HPDE6-E6E7 (cell line): Measurements from ENCODE around the gene MARVELD1.

Source experiments
- DNase-seq: peaks from one replicate; pipeline ENCODE4 v3.0.0; 2011; ENCODE audit warnings: missing footprints; ENCODE audit errors: extremely low spot score

Gene MARVELD1

GRCh38 chr10:97721871-97722780 is 8.6 kb downstream of the MARVELD1 start:
- no peak for DNase-seq

GRCh38 chr10:97723001-97723400 is 9.5 kb downstream of the MARVELD1 start:
- no peak for DNase-seq

GRCh38 chr10:97724341-97724941 is 10.9 kb downstream of the MARVELD1 start:
- DNase-seq = no peak

- DNase-seq = no peak
Measured at GRCh38 chr10:97726636-97727178, 13.2 kb downstream of the MARVELD1 start.

GRCh38 chr10:97729014-97729413 is 15.5 kb downstream of the MARVELD1 start:
- no peak for DNase-seq

GRCh38 chr10:97731346-97732051 is 18.0 kb downstream of the MARVELD1 start:
- no peak for DNase-seq

- DNase-seq = no peak
Measured at GRCh38 chr10:97732052-97732359, 18.5 kb downstream of the MARVELD1 start.

GRCh38 chr10:97733256-97733655 is 19.7 kb downstream of the MARVELD1 start:
- no peak for DNase-seq

- no peak for DNase-seq
Measured at GRCh38 chr10:97734021-97734420, 20.5 kb downstream of the MARVELD1 start.

- DNase-seq = no peak
Measured at GRCh38 chr10:97736403-97736901, 22.9 kb downstream of the MARVELD1 start.

GRCh38 chr10:97736902-97737769 is 23.6 kb downstream of the MARVELD1 start, which contains the start of gene ZFYVE27:
ZFYVE27 (plus strand) TSS chr10:97737128; CDS start chr10:97738478, 1,350 bp downstream.
- peak; percentile 97 for DNase-seq

- no peak for DNase-seq
Measured at GRCh38 chr10:97737770-97738265, 24.3 kb downstream of the MARVELD1 start.

GRCh38 chr10:97738616-97739015 is 25.1 kb downstream of the MARVELD1 start:
- no peak for DNase-seq

GRCh38 chr10:97740613-97741012 is 27.1 kb downstream of the MARVELD1 start:
- DNase-seq = no peak

- DNase-seq = no peak
Measured at GRCh38 chr10:97743169-97743943, 29.8 kb downstream of the MARVELD1 start.

GRCh38 chr10:97744405-97745035 is 31.0 kb downstream of the MARVELD1 start:
- DNase-seq = no peak

GRCh38 chr10:97747573-97747972 is 34.0 kb downstream of the MARVELD1 start:
- no peak for DNase-seq

- no peak for DNase-seq
Measured at GRCh38 chr10:97748116-97748515, 34.6 kb downstream of the MARVELD1 start.

GRCh38 chr10:97752956-97753355 is 39.4 kb downstream of the MARVELD1 start:
- no peak for DNase-seq

- no peak for DNase-seq
Measured at GRCh38 chr10:97754726-97755125, 41.2 kb downstream of the MARVELD1 start.
